ENCODE measurements around the gene NBDY.

DNA sequence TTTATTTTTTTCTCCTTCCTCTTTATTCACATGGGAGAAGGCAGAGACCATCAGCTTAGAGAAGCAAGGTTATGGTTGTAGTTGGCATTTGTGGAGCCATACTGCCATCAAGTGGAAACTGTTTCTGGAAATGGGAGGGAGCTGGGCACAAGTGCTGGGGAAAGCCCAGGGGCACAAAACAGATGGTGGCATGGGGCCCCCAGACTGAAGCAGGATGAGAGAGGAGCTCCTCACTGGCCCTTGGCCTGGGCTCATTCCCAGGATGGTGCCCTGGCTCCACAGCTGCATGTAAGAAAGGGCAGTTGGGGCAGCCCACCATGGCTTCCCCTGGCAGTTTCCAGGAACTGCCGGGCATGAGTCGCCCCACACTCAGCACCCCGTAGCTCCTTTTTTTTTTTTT is 59.2 kb downstream of the NBDY start:
- TF ChIP-seq ELF4 (IDR thresholded peaks at IDR 0.05) (no peak), CTBP1 (IDR thresholded peaks at IDR 0.05; ENCODE audit: borderline replicate concordance) (no peak), FOXK2 (IDR thresholded peaks at IDR 0.05) (no peak), SUZ12 (IDR thresholded peaks at IDR 0.05) (no peak), SP1 (IDR thresholded peaks at IDR 0.05) (no peak), L3MBTL2 (conservative IDR thresholded peaks at IDR 0.05) (no peak), BHLHE40 (IDR thresholded peaks at IDR 0.05; ENCODE audit: borderline replicate concordance) (no peak), FOXM1 (IDR thresholded peaks at IDR 0.05; ENCODE audit: borderline replicate concordance) (no peak), ZNF384 (IDR thresholded peaks at IDR 0.05) (no peak), ARNT (IDR thresholded peaks at IDR 0.05) (no peak), TARDBP (IDR thresholded peaks at IDR 0.05) (no peak), FOXA1 (IDR thresholded peaks at IDR 0.05) (no peak), LEF1 (IDR thresholded peaks at IDR 0.05; ENCODE audit: borderline replicate concordance) (no peak)
- TF ChIP-seq, protein P1, sequence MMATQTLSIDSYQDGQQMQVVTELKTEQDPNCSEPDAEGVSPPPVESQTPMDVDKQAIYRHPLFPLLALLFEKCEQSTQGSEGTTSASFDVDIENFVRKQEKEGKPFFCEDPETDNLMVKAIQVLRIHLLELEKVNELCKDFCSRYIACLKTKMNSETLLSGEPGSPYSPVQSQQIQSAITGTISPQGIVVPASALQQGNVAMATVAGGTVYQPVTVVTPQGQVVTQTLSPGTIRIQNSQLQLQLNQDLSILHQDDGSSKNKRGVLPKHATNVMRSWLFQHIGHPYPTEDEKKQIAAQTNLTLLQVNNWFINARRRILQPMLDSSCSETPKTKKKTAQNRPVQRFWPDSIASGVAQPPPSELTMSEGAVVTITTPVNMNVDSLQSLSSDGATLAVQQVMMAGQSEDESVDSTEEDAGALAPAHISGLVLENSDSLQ (IDR thresholded peaks at IDR 0.05), result no peak

All from HEK293T (cell line).